ENCODE data around the gene SLC39A7.

SLC39A7 gene

GRCh38 chr6:33174784-33175183, 25.9 kb upstream of the SLC39A7 start:
- TF ChIP-seq CTCF (IDR thresholded peaks at IDR 0.05; ENCODE audit: low read depth, low read length) = no peak
- H3K4me3 ChIP-seq (replicated peaks in 1 of 2; ENCODE audit: low read depth in 2 of 2, low read length in 2 of 2) = no peak overlapping the region
- no peak for DNase-seq (ENCODE audit: low read depth in 2 of 2)

- TF ChIP-seq CTCF (IDR thresholded peaks at IDR 0.05; ENCODE audit: low read depth, low read length) = no peak
- H3K4me3 ChIP-seq (replicated peaks in 1 of 2; ENCODE audit: low read depth in 2 of 2, low read length in 2 of 2) = no peak overlapping the region
- DNase-seq (ENCODE audit: low read depth in 2 of 2) = no peak
Observed at GRCh38 chr6:33175436-33176069, 25.1 kb upstream of the SLC39A7 start.

- DNase-seq (ENCODE audit: low read depth in 2 of 2) = no peak
- no peak overlapping the region for H3K4me3 ChIP-seq (replicated peaks in 1 of 2; ENCODE audit: low read depth in 2 of 2, low read length in 2 of 2)
- no peak for TF ChIP-seq CTCF (IDR thresholded peaks at IDR 0.05; ENCODE audit: low read depth, low read length)
Observed at GRCh38 chr6:33176906-33177305, 23.8 kb upstream of the SLC39A7 start.

- no peak overlapping the region for H3K4me3 ChIP-seq (replicated peaks in 1 of 2; ENCODE audit: low read depth in 2 of 2, low read length in 2 of 2)
- TF ChIP-seq CTCF (IDR thresholded peaks at IDR 0.05; ENCODE audit: low read depth, low read length) = no peak
- DNase-seq (ENCODE audit: low read depth in 2 of 2) = no peak
Observed at GRCh38 chr6:33177552-33178446, 22.9 kb upstream of the SLC39A7 start.

- no peak for DNase-seq (ENCODE audit: low read depth in 2 of 2)
- TF ChIP-seq CTCF (IDR thresholded peaks at IDR 0.05; ENCODE audit: low read depth, low read length) = no peak
- H3K4me3 ChIP-seq (replicated peaks in 1 of 2; ENCODE audit: low read depth in 2 of 2, low read length in 2 of 2) = no peak overlapping the region
Observed at GRCh38 chr6:33178755-33179475, 21.8 kb upstream of the SLC39A7 start.

GRCh38 chr6:33181141-33181540, 19.5 kb upstream of the SLC39A7 start:
- no peak for TF ChIP-seq CTCF (IDR thresholded peaks at IDR 0.05; ENCODE audit: low read depth, low read length)
- no peak overlapping the region for H3K4me3 ChIP-seq (replicated peaks in 1 of 2; ENCODE audit: low read depth in 2 of 2, low read length in 2 of 2)
- no peak for DNase-seq (ENCODE audit: low read depth in 2 of 2)
